Vagina (tissue), 2 donors: Measurements from ENCODE around the gene GPR31.
"Not testable (repeated sequence)": the region's sequence is repeated elsewhere in the genome, so short reads cannot be mapped to it uniquely, and the experiment has no call there.

ENCODE experiments used
- POLR2A ChIP-seq, 2 donors: fragments of 450-650 bp; IDR thresholded peaks; one replicate each; pipeline ENCODE4 v1.6.1; 2017; ENCODE audit warnings: antibody characterized with exemption in 2 of 2, mild to moderate bottlenecking in 2 of 2, moderate library complexity in 2 of 2
- TF ChIP-seq, protein P1 (sequence below), 3 experiments: fragments of 450-650 bp in 2 of 3; fragments of 200-600 bp in 1 of 3; sonication (generic) in 1 of 3; IDR thresholded peaks; one replicate each; pipeline ENCODE4 v1.5.1; 2017 to 2019; ENCODE audit warnings: antibody characterized with exemption in 3 of 3, mild to moderate bottlenecking in 2 of 3, moderate library complexity in 2 of 3

DNA sequence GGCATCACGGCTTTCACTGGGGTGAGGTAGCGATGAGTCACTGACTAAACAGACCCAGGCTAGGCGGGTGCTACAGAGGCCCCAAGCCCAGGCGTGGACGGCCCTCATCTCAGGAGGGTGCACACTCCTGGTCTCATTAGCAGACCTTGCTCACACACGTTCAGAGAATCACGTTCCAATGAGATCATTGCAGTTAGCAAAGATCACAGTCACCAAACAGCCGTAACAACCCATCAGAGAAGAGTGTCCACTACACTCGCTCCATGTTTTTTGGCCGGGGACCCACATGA, 46.2 kb upstream of the GPR31 start:
- TF ChIP-seq, protein P1, sequence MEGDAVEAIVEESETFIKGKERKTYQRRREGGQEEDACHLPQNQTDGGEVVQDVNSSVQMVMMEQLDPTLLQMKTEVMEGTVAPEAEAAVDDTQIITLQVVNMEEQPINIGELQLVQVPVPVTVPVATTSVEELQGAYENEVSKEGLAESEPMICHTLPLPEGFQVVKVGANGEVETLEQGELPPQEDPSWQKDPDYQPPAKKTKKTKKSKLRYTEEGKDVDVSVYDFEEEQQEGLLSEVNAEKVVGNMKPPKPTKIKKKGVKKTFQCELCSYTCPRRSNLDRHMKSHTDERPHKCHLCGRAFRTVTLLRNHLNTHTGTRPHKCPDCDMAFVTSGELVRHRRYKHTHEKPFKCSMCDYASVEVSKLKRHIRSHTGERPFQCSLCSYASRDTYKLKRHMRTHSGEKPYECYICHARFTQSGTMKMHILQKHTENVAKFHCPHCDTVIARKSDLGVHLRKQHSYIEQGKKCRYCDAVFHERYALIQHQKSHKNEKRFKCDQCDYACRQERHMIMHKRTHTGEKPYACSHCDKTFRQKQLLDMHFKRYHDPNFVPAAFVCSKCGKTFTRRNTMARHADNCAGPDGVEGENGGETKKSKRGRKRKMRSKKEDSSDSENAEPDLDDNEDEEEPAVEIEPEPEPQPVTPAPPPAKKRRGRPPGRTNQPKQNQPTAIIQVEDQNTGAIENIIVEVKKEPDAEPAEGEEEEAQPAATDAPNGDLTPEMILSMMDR (IDR thresholded peaks at IDR 0.05), result not testable (repeated sequence)
- TF ChIP-seq POLR2A (IDR thresholded peaks at IDR 0.05), result not testable (repeated sequence)
